GM18909 (cell line): ENCODE data around the gene ETF1.
A peak's percentile ranks its signal among the peaks of the same experiment; 100 is the strongest.

Source experiments
- ATAC-seq: cut with Tn5 transposase; IDR thresholded peaks from one replicate; pipeline ENCODE4 v1.9.1; 2021; ENCODE audit warnings: mild to moderate bottlenecking; ENCODE audit not compliant: unreplicated experiment, poor library complexity

Gene ETF1

DNA sequence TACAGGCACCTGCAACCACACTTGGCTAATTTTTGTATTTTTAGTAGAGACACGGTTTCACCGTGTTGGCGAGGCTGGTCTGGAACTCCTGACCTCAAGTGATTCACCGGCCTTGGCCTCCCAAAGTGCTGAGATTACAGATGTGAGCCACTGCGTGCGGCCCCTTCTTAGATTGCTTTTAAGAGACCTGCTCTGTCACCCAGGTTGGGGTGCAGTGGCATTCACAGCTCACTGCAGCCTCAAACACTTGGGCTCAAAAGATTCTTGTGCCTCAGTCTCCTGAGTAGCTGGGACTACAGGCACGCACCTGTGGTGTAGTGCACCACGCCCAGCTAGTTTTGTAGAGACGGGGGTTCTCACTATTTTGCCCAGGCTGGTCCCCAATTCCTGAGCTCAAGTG, 21.2 kb upstream of the ETF1 start:
- ATAC-seq = no peak

DNA sequence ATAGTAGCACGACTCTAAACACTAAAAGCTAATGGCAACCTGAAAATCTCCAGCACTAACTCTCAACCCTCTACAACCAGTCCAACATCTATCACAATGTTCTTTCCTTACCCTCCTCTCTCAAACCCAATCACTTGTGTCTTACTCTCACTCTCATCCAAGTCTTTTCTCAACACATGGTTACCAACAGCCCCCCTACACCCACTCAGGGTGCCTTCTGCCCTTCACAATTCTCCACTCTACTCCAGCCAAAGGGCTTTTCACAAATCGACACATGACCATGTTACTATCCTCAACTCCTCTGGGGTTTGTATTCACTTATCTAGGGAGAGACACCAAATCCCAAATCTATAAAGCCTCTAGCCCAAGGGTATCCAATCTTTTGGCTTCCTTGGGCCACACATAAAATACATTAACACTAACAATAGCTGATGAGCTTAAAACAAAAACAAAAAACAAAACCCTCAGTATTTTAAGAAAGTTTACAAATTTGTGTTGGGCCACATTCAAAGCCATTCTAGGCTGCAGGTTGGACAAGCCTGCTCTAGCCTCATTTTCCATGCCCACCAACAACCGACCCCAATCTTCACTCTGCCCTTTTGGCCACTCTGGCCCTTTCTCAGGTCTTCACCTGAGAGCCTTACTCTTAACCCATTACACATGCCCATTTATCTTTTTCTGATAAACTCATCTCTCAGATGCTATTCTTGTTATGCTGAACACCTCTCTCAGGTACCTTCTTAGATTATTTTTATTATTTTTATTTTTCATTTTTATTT, 20.5 kb upstream of the ETF1 start:
- ATAC-seq = no peak

DNA sequence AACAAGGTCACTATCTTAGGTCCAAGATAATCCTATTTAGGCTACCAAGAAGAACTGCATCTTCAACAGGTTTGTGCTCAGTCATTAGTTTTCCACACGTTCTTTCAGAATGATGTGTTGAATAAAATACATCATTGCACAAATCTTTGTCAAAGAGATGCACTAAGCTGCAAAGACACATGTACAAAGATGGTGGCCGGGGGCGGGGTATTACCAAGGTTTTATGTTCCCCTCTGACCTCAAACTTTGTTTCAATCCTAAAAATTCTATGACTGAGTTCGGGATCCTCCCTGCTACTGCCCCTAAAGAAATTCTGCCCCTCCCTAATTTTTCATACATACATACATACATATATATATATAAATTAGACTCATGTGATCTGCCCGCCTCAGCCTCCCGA, 17.9 kb upstream of the ETF1 start:
- ATAC-seq = no peak

DNA sequence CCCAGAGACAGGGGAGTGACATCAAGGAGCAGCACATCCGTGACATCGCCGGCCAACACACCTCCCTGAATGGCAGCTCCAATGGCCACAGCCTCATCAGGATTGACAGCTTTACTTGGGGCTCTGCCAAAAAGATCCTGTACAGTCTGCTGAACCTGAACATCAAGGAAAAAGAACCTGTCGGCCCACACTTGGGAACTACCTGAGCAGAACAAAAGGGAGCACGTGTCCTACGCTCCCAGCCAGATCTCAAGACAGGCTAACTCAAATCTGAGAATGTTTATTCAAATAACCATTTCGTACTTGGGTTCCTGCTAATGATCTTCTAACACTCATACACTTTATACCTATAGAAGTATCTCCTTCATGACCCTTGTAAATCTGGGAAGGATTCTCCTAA, 16.9 kb upstream of the ETF1 start:
- no peak for ATAC-seq

DNA sequence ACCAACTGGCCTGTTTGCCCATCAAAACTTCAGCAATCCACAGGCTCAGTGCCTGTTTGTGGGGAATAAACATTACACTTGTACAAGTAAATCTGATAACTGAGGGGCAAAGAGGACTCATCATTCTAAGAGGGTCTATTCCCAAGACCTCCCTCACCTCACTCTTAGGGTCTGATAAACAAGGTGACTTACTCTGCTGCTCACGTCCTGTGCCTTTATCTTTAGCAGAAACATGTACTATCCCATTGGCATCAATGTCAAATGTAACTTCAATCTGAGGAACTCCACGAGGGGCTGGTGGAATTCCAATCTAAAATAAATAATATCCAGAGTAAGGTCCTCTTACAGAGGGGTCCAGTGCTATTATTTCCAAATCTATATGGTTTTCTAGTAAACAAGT, 14.6 kb upstream of the ETF1 start:
- ATAC-seq = no peak

DNA sequence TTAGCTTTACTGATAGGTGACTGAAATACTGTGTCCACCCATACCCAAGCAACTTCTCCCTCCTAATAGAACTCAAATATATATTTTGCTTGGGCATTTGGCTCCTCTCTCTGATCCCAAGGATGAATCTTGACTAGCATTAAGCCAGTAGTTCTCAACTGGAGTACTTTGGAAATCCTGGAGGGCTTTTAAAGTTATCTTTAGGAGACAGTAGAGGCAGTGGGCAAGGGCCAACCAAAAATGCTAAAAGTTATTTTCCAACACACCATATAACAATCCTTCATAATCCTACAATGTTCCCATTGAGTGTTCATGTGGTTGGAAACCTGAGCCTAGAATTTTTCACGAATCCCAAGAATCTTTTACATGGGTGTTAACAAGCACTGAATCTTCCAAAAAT, 11.1 kb upstream of the ETF1 start:
- ATAC-seq = no peak

DNA sequence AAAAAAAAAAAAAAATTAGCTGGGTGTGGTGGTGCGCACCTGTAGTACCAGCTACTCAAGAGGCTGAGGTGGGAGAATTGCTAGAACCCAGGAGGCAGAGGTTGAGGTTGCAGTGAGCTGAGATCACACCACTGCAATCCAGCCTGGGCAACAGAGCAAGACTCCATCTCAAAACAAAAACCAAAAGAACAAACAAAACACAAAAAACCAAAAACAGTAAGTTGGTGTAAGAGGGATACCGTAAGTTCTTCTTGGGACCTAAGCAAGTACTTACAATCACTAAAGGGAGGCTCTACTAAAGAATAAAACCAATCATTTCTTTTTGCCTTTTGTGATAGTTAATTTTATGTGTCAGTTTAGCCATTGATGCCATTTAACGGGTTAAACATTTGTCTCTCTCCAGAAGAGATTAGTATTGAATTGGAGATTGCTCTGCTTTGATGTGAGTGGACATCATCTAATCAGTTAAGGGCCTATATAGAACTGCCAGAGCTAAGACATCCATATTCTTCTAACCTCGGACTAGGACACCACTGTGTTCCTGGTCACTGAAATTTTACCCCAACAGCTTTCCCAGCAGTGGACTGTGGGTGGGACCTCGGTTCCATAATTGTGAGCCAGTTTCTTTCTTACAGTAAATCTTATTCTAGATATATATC, 10.5 kb upstream of the ETF1 start:
- ATAC-seq = no peak

DNA sequence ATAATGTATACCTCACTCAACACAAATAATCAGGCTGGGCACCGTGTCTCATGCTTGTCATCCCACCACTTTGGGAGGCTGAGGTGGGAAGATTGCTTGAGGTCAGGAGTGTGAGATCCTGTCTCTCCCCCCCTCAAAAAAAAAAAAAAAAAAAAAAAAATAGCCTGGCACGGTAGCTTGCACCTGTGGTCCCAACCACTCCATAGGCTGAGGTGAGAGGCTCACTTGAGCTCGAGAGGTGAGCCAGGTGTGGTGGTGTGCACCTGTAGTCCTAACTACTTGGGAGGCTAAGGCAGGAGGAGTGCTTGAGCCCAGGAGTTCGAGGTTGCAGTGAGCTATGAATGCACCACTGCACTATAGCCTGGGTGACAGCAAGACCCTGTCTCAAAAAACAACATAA, 9.6 kb upstream of the ETF1 start:
- no peak for ATAC-seq

DNA sequence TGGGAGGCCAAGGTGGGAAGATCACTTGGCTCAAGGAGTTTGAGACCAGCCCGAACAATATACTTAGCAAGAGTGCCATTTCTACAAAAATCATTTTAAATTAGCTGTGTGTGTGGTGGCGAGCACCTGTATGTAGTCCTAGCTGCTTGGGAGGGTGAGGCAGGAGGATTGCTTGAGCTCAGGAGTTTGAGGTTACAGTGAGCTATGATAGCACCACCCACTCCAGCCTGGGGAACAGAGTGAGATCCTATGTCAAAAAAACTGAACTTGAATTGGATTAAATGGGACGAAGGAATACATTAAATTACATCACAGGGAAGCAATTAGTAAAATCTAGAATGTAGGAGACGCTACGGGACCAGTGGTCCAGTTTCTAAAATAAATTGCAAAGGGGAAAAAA, 6.4 kb upstream of the ETF1 start:
- no peak for ATAC-seq

DNA sequence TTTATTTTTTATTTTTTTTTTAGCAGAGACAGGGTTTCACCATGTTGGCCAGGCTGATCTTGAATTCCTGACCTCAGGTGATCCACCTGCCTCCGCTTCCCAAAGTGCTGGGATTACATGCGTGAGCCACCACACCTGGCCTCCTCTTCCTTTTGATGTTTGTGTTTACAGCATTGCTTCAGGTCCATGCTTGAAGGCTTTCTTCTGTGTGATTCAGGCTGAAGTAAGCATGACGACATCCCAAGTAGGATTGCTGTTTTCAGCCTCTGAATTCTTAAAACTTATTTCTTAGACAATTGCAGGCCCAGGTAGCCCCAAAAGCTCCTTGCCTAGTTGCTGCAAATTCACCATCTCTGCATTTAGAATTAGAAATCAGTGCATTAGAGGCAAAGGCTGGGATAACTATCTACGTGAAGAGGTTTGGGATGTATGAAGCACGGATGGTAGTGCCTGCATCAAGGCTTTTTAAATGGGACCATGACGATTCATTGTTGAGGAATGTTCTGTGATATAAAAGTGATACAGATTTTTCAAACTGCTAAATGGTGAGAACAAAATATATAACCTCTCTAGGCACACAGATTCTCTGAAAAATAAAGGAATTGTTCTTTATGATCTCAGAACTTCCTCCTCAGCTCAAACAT, 3.0 kb upstream of the ETF1 start:
- no peak for ATAC-seq

DNA sequence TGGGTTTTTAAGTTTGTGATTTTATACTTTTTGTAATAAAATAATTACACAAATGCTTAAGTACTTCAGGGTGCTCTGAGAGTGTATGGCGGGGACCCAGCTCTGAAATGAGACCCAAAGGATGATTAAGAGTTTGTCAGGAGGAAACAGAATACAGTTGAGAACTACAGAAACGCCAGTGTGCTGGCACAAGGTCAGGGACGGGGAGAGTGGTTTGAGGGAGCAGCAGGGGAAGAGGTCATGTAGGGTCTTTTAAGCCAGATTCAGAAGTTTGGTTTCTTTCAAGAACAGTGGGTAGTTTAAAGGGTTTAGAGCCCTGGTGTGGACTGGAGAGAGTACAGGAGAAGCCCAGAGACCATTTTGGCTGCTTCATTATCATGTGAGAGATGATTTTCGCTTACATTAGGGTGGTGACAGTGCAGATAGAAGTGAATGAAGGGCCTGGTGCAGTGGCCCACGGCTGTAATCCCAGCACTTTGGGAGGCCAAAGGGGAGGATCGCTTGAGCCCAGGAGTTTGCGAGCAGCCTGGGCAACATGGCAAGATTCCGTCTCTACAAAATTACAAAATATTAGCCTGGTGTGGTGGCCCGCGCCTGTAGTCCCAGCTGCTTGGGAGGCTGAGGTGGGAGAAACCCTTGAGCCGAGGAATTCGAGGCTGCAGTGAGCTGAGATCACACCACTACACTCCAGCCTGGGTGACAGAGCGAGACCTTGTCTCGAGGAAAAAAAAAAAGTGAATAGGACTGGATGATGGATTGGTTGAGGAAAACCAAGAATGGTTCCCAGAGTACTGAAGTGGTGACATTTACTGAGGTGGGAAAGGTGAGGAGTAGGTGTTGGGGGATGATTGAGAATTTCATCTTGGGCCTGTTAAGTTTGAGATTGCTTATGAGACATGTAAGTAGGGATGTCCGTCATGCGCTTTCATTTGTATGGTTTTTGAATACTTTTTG, 1.4 kb upstream of the ETF1 start:
- ATAC-seq = no peak

DNA sequence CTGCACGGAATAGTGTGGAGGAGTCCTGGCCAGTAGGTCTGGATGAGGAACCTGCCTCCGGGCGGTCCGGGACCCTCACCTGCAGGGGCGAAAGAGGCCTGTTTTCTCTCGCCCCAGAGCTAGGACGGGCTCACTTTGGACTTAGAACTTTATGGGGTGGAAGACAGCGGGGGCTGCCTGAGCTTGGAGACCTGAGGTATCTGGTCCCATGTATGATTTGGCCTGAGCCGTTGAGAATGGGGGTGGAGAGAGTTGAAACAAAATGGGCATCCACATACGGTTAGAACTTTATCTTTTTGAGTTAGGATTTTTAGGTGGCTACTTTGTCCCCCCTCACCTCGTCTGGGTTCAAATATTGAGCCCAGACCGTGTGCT, 681 bp upstream of the ETF1 start:
- ATAC-seq = peak; percentile 46

DNA sequence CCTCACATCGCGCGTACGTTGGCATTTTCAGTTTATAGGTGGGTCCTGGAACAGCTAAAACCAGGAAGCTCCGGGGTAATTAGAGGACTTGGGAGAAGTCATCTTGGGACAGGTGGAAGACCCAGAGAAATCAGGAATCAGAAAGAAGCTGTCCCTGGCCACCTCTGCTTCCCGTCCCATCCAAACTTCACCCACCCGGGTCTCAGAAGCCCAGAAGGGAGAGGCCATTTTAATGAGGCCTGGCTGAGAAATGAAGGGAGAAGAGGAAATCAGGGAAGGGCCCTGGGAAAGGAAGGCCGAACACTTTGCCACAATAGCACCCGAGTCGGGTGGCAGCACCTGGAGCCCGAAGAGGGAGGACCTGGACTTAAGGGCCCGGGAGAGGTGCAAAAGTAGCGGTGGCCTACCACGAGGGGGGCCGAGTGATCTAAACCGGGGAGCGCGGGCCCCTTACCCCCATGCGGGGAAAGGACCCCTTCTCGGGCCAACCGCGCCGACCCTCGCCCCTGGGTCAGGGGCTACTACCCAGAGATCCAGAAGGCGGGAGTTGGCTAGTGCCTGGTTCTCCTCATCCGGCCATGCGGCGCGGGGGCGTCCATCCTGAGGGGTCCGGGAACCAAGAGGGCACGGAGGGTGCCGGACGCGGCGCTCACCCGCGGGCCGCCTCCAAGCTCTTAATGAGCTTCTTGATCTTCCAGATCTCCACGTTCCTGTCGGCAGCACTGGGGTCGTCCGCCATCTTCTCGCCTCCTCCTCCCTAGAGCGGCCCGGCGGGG, 668 bp downstream of the ETF1 start:
- no peak for ATAC-seq

DNA sequence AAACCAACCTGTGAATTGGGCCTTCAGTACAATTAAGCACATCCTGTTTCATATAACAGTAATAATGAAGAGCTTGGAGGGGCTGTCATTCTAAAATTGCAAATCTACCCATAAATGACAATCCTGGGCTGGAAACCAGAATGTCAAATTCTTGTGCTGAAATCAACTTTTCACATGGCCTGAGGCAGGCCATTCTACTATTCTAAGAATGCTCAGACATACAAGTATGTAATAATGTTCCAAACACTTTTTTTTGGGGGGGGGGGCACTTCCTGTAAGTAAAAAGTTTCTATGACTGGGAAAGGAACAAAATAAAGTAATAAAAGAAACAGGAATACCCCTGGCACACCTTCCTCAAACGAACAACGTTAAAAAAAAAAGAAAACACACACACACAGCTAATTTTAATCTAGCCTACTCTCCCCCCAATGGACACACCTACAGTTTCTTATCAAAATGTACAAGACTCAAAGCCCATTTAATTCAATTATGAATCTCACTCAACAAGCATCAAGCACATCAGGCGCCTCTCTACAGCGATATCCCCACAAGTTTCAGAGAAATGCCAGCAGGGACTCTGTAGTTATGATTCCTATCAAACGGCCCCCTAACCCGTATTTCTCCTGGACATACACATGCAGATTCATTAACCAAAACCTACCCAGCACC, 1.4 kb downstream of the ETF1 start:
- no peak for ATAC-seq

DNA sequence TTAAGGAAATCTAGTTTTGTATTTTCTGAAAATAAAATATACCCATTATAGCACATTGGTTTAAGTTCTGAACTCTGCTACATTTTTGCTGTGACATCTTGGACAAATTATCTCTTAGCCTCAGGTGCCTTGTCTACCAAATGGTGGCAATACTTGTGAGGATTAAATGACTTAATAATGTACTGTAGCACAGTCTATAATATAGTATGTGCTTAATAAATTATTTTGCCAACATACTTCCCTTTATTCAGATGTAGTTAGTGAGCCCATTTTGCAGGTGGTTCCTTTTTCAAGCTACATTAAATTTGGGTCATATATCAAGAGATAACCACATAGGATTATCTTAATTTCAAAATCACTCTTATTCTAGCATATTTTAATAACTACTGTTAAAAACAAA, 3.2 kb downstream of the ETF1 start:
- no peak for ATAC-seq

DNA sequence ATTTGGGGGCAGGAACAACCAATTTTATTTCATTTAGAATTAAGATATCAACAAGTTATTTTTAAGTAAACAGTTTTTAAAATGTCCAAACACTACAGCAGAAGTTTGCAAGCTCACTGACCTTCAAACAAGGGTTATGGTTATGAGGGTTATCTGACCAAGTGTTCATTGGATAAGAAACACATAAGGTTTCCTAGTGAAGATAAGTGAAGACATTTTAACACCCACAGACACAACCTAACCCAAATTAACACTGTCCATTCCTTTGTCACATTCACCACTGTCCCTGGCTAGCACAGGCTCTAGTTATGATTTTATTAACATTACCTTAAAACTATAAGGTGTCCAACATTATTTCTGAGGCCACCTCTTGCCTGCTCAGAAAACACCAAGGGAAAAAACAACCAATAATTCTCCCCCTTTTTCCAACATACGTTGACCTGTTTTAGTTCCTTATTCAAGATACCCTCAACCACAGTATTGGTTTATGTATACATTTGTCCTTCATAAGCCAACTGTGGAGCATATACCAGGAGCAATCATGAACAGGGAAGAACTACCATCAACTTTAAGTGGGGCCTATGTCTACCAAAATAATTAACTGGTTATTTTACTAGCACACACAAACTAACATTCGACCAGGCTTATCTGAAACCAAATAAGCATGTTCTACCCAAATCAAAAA, 4.0 kb downstream of the ETF1 start:
- no peak for ATAC-seq

DNA sequence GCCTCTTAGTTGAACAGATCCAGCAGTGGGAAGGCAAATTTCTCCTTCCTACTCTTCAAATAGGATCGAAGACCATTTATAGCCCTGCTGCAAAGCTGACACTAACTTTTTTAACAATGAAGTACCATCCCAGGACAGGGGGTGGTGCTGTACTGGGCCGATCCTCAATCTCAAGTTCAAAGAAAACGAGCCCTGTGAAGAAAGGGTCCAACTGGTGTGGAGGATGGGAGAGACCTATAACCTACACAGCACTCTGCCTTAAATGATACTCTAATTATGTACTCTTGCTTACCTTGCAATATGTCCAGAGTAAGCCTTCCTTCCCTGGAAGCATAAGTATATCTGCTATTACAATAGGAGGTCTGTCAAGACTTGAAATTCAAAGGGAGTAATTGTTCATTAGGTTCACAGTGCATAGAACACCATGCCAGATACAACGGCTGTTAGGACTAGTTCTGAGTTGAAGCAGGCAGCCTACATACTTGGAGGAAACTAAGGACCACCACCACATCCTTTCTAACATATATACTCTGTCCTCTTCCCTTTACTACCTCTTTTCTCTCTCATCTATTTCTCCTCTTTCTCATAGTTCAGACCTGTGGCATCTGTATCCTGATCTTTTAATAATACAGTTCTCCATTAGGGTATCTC, 6.2 kb downstream of the ETF1 start:
- ATAC-seq = no peak

DNA sequence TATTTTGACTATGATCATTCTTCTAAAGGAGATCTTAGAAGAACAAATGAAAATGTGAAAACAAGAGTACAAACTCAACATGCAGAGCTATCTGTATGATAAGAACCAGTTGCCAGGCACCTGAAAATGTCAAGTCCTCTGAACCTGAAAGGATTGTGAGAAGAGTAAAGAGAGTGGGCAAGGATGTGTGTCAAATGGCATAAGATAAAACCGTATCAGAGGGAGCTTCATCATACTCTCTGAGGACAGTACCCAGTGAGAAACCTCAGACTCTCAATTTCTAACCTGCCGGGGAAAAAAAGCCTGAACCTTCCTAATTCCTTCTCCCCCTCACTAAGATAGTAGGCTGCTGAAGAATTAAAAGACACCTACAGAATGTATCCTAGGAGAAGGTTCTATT, 6.8 kb downstream of the ETF1 start:
- no peak for ATAC-seq
